ENCODE data around the gene WFIKKN1. TPM values are rescaled to one million over a fixed set of nuclear protein-coding genes. Genes with fewer than 3 reads are reported as not detected.

WFIKKN1 gene
- total and polyA plus RNA-seq, 2 of the 13 experiments (the other 11 are each of a cell fraction or from before 2014, with no cell fraction given) = 1.7 to 4.9 TPM

GRCh38 chr16:648781-649589 lies 18.2 kb downstream of the WFIKKN1 start, which contains the start of gene WDR90 (continued):
- TF ChIP-seq SIN3B (IDR thresholded peaks at IDR 0.05; ENCODE audit: low read length) = peak; percentile 85
- TF ChIP-seq CERS6 (CRISPR knock-in tag; IDR thresholded peaks at IDR 0.05) = no peak
- peak; percentile 80; the same call in 1 of the 2 replicates for TF ChIP-seq YEATS4 (CRISPR knock-in tag; IDR thresholded peaks at IDR 0.05; ENCODE audit: borderline replicate concordance)
- TF ChIP-seq ZNF569 (CRISPR knock-in tag; IDR thresholded peaks at IDR 0.05; ENCODE audit: borderline replicate concordance) = peak; percentile 87; the same call in 1 of the 2 replicates
- TF ChIP-seq, protein P1, sequence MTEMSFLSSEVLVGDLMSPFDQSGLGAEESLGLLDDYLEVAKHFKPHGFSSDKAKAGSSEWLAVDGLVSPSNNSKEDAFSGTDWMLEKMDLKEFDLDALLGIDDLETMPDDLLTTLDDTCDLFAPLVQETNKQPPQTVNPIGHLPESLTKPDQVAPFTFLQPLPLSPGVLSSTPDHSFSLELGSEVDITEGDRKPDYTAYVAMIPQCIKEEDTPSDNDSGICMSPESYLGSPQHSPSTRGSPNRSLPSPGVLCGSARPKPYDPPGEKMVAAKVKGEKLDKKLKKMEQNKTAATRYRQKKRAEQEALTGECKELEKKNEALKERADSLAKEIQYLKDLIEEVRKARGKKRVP (CRISPR knock-in tag; IDR thresholded peaks at IDR 0.05) = peak in 1 of 2 experiments; percentile 84; a peak in 2 of 4 replicates
- peak; percentile 83 for TF ChIP-seq KDM3A (CRISPR knock-in tag; IDR thresholded peaks at IDR 0.05; ENCODE audit: low read depth)
- TF ChIP-seq TSC22D2 (CRISPR knock-in tag; IDR thresholded peaks at IDR 0.05; ENCODE audit: borderline replicate concordance) = peak; percentile 87
- no peak for TF ChIP-seq SOX6 (IDR thresholded peaks at IDR 0.05)
- peak; percentile 43; the same call in 1 of the 2 replicates for TF ChIP-seq SOX6 (CRISPR knock-in tag; IDR thresholded peaks at IDR 0.05)
- TF ChIP-seq ZNF746 (CRISPR knock-in tag; IDR thresholded peaks at IDR 0.05) = peak; percentile 52; the same call in 1 of the 2 replicates
- peak; percentile 55; the same call in 1 of the 2 replicates for TF ChIP-seq KMT2B (CRISPR knock-in tag; IDR thresholded peaks at IDR 0.05)
- TF ChIP-seq ZNF281 (CRISPR knock-in tag; IDR thresholded peaks at IDR 0.05; ENCODE audit: borderline replicate concordance) = peak; percentile 48
- 0 out of 2 replicates have a peak, but pooled peaks have one; percentile 87 for TF ChIP-seq SMYD3 (CRISPR knock-in tag; IDR thresholded peaks at IDR 0.05)
- peak; percentile 93 for TF ChIP-seq REPIN1 (CRISPR knock-in tag; IDR thresholded peaks at IDR 0.05; ENCODE audit: borderline replicate concordance, low read depth)
- no peak; the same call in 1 of the 2 replicates for TF ChIP-seq ZNF841 (CRISPR knock-in tag; IDR thresholded peaks at IDR 0.05; ENCODE audit: borderline replicate concordance)
- peak; percentile 93 for TF ChIP-seq ZNF891 (CRISPR knock-in tag; IDR thresholded peaks at IDR 0.05)
- no peak for TF ChIP-seq PCBP2 (optimal IDR thresholded peaks at IDR 0.05; ENCODE audit: low read depth, low read length, poor library complexity, severe bottlenecking)
- peak; percentile 55; the same call in 1 of the 2 replicates for TF ChIP-seq SMAD1 (CRISPR knock-in tag; IDR thresholded peaks at IDR 0.05; ENCODE audit: borderline replicate concordance, low read depth)
- peak; percentile 15; the same call in 1 of the 2 replicates for TF ChIP-seq ZNF280D (CRISPR knock-in tag; IDR thresholded peaks at IDR 0.05)
- peak; percentile 65; the same call in 1 of the 2 replicates for TF ChIP-seq ZNF441 (CRISPR knock-in tag; IDR thresholded peaks at IDR 0.05; ENCODE audit: borderline replicate concordance)
- TF ChIP-seq ZNF577 (CRISPR knock-in tag; IDR thresholded peaks at IDR 0.05; ENCODE audit: borderline replicate concordance, low read depth) = no peak
